A673 (cell line): ENCODE data around the gene ZNF527. TPM values are rescaled to one million over a fixed set of nuclear protein-coding genes. Genes with fewer than 3 reads are reported as not detected.
"Not testable (repeated sequence)": the region's sequence is repeated elsewhere in the genome, so short reads cannot be mapped to it uniquely, and the experiment has no call there.

Experiments used
- BruUV-seq: library from RNA; stranded (reverse); fragments of 400-500 nt; replicated peaks from 2 replicates; lab custom pipeline; 2021; lab: Mats Ljungman, UMichigan
- CTCF ChIA-PET: fragments of 300-600 bp; sonication (Branson Sonifier 250); formaldehyde crosslinking; loops from one replicate; lab custom pipeline; 2022; ENCODE audit warnings: antibody characterized with exemption; lab: Charles Lee
- POLR2A ChIA-PET: fragments of 300-600 bp; sonication (Branson Sonifier 250); formaldehyde crosslinking; loops from one replicate; lab custom pipeline; 2022; ENCODE audit warnings: antibody characterized with exemption; ENCODE audit not compliant: low non-redundant PET; lab: Charles Lee
- DNase-seq: peaks from one replicate; pipeline ENCODE4 v3.0.0-alpha.2; 2015; ENCODE audit warnings: low spot score
- H3K27ac ChIP-seq: fragments of 200-600 bp; sonication (generic); 2 replicates; pipeline ENCODE4 v1.5.1; 2016; ENCODE audit warnings: mixed run types, low read depth, mild to moderate bottlenecking, mixed read lengths, antibody characterized with exemption, low read length; ENCODE audit not compliant: poor library complexity, severe bottlenecking
- H3K27me3 ChIP-seq: fragments of 200-600 bp; sonication (generic); replicated peaks from 2 replicates; pipeline ENCODE4 v1.6.1; 2017; ENCODE audit warnings: mixed run types, low read depth, mild to moderate bottlenecking, mixed read lengths, antibody characterized with exemption, low read length; ENCODE audit not compliant: insufficient read depth, poor library complexity
- H3K36me3 ChIP-seq: fragments of 200-600 bp; sonication (generic); 2 replicates; pipeline ENCODE4 v1.6.1; 2016; ENCODE audit warnings: mixed run types, mild to moderate bottlenecking, mixed read lengths, antibody characterized with exemption, low read length; ENCODE audit not compliant: insufficient read depth, poor library complexity, severe bottlenecking
- H3K4me1 ChIP-seq: fragments of 200-600 bp; sonication (generic); 2 replicates; pipeline ENCODE4 v1.6.1; 2017; ENCODE audit warnings: mixed run types, mild to moderate bottlenecking, mixed read lengths, antibody characterized with exemption, low read length; ENCODE audit not compliant: insufficient read depth, poor library complexity, severe bottlenecking
- H3K4me3 ChIP-seq: fragments of 200-600 bp; sonication (generic); 2 replicates; pipeline ENCODE4 v1.5.1; 2016; ENCODE audit warnings: low read depth, mixed run types, mild to moderate bottlenecking, mixed read lengths, low read length; ENCODE audit not compliant: poor library complexity, severe bottlenecking
- H3K9me3 ChIP-seq: fragments of 200-600 bp; sonication (generic); 2 replicates; pipeline ENCODE4 v1.6.1; 2016; ENCODE audit warnings: mixed run types, low read depth, mild to moderate bottlenecking, mixed read lengths, antibody characterized with exemption, low read length; ENCODE audit not compliant: poor library complexity, severe bottlenecking
- EZH2 ChIP-seq: fragments of 200-600 bp; sonication (generic); IDR thresholded peaks from 2 replicates; pipeline ENCODE4 v1.6.1; 2017; ENCODE audit warnings: borderline replicate concordance, low read depth, mild to moderate bottlenecking, mixed read lengths, antibody characterized with exemption, low read length; ENCODE audit not compliant: poor library complexity, severe bottlenecking
- intact Hi-C: fragments of 100-400 bp; cut with micrococcal nuclease; formaldehyde crosslinking; loops from one replicate; pipeline ENCODE4 v1.10.0; 2022; ENCODE audit not compliant: unreplicated experiment
- total RNA-seq: library from RNA; stranded (reverse); gene quantifications from 2 replicates; pipeline ENCODE4 v1.2.3, GENCODE V29; 2021
- TF ChIP-seq, protein P1 (sequence below): fragments of 300-800, 200-600 bp; sonication (generic); conservative IDR thresholded peaks from 2 replicates; pipeline ENCODE4 v1.5.1; 2017; ENCODE audit warnings: low read depth, mild to moderate bottlenecking, antibody characterized with exemption, low read length, moderate library complexity, mixed read lengths

The ZNF527 gene
- total RNA-seq, 1 experiment from 2014 or later: 5.8 TPM

DNA sequence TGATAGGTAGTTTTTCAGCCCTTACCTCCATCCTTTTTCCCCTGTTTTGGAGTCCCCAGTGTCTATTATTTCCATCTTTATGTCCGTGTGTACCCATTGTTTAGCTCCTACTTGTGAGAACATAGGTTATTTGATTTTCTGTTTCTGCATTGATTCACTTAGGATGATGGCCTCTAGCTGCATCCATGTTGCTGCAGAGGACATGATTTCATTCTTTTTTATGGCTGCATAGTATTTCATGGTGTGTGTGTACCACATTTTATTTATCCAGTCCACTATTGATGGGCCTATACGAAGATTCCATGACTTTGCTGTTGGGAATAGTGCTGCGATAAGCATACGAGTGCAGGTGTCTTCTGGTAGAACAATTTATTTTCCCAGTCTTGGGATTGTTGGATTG is 15.0 kb upstream of the ZNF527 start:
- H3K27me3 ChIP-seq: no peaks in the 10 kb centered on the region
- TF ChIP-seq, protein P1, sequence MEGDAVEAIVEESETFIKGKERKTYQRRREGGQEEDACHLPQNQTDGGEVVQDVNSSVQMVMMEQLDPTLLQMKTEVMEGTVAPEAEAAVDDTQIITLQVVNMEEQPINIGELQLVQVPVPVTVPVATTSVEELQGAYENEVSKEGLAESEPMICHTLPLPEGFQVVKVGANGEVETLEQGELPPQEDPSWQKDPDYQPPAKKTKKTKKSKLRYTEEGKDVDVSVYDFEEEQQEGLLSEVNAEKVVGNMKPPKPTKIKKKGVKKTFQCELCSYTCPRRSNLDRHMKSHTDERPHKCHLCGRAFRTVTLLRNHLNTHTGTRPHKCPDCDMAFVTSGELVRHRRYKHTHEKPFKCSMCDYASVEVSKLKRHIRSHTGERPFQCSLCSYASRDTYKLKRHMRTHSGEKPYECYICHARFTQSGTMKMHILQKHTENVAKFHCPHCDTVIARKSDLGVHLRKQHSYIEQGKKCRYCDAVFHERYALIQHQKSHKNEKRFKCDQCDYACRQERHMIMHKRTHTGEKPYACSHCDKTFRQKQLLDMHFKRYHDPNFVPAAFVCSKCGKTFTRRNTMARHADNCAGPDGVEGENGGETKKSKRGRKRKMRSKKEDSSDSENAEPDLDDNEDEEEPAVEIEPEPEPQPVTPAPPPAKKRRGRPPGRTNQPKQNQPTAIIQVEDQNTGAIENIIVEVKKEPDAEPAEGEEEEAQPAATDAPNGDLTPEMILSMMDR: no peak
- no peak for TF ChIP-seq EZH2
- H3K27ac ChIP-seq: no peak overlapping the region
- no TSS peak for BruUV-seq
- ChIA-PET POLR2A (no interaction called here), CTCF (no interaction called here)
- H3K4me3 ChIP-seq: no peak overlapping the region
- H3K4me1 ChIP-seq: no peaks in the 10 kb centered on the region
- intact Hi-C loops: no loop called here
- peaks cover 17% of the 10 kb centered on the region for H3K9me3 ChIP-seq
- DNase-seq: no peak
- H3K36me3 ChIP-seq: peaks cover 56% of the 10 kb centered on the region

DNA sequence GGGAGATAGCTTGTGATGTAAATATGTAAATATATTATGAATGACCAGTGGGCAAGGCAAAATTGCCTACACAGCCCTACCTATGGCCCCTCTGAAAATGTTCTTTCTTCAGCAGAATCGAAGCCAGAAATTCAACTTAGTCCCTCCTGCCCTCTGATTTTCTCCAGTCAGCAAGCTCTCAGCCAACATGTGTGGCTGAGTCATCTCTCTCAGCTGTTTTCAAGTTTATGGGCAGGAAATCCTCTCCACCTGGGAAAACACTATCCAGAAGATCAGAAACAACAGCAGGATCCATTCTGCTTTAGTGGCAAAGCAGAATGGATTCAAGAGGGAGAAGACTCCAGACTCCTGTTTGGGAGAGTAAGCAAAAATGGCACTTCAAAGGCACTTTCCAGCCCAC is 8.9 kb upstream of the ZNF527 start:
- no peak for DNase-seq
- H3K27me3 ChIP-seq: no peaks in the 10 kb centered on the region
- H3K4me1 ChIP-seq: no peaks in the 10 kb centered on the region
- H3K36me3 ChIP-seq: peaks cover 59% of the 10 kb centered on the region
- H3K9me3 ChIP-seq: peaks cover 38% of the 10 kb centered on the region
- TF ChIP-seq, protein P1: no peak
- no peak for TF ChIP-seq EZH2
- intact Hi-C loops: no loop called here
- CTCF ChIA-PET: no interaction called here
- POLR2A ChIA-PET: no interaction called here
- no peak overlapping the region for H3K27ac ChIP-seq
- BruUV-seq: TSS peak; percentile 16
- no peak overlapping the region for H3K4me3 ChIP-seq

DNA sequence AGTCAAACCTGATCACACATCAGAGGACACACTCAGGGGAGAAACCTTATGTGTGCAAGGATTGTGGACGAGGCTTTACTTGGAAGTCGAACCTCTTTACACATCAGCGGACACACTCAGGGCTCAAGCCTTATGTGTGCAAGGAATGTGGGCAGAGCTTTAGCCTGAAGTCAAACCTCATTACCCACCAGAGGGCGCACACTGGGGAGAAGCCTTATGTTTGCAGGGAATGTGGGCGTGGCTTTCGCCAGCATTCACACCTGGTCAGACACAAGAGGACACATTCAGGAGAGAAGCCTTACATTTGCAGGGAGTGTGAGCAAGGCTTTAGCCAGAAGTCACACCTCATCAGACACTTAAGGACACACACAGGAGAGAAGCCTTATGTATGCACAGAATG is 8.2 kb upstream of the ZNF527 start:
- TF ChIP-seq, protein P1: 0 out of 2 replicates have a peak, but pooled peaks have one; percentile 14
- no peak for TF ChIP-seq EZH2
- POLR2A ChIA-PET: no interaction called here
- Histone ChIP-seq H3K4me3 (no peak overlapping the region), H3K9me3 (peaks cover 30% of the 10 kb centered on the region), H3K27me3 (no peaks in the 10 kb centered on the region), H3K4me1 (no peaks in the 10 kb centered on the region), H3K27ac (no peak overlapping the region), H3K36me3 (peaks cover 53% of the 10 kb centered on the region)
- DNase-seq: peak; percentile 6
- intact Hi-C loops: no loop called here
- CTCF ChIA-PET: no interaction called here
- BruUV-seq: no TSS peak

DNA sequence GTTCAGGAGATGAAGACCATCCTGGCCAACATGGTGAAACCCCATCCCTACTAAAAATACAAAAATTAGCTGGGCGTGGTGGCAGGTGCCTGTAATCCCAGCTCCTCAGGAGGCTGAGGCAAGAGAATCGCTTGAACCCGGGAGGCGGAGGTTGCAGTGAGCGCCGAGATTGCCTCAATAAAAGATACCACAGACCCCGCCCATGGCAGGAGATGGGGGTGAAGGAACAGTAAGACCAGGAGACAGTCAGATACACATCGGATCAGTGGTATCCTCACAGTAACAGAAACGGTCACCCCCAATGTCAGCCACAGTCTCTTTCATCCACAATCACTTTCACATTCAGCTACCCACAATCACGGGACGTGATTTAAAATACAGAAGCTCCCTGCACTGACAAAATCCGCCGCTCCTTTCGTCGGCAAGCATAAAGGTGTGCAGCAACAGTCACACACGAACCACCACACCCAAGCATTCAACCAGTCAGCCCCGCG is 466 bp upstream of the ZNF527 start:
- intact Hi-C loops, H3K4me1 ChIP-seq, CTCF ChIA-PET, H3K36me3 ChIP-seq, H3K27me3 ChIP-seq, BruUV-seq, DNase-seq: not testable (repeated sequence)
- POLR2A ChIA-PET: interaction anchor here (1.0 to 1.1 kb wide), 2 partner anchors 53 to 96 kb away, joined by 3 read pairs; no protein-coding TSS in a partner anchor
- Histone ChIP-seq H3K27ac (peak overlapping the region; percentile 74), H3K9me3 (peaks cover 10% of the 10 kb centered on the region), H3K4me3 (peak overlapping the region; percentile 57)
